ENCODE measurements around the gene EZH1.
"Not testable (repeated sequence)": the region's sequence is repeated elsewhere in the genome, so short reads cannot be mapped to it uniquely, and the experiment has no call there.

The EZH1 gene

DNA sequence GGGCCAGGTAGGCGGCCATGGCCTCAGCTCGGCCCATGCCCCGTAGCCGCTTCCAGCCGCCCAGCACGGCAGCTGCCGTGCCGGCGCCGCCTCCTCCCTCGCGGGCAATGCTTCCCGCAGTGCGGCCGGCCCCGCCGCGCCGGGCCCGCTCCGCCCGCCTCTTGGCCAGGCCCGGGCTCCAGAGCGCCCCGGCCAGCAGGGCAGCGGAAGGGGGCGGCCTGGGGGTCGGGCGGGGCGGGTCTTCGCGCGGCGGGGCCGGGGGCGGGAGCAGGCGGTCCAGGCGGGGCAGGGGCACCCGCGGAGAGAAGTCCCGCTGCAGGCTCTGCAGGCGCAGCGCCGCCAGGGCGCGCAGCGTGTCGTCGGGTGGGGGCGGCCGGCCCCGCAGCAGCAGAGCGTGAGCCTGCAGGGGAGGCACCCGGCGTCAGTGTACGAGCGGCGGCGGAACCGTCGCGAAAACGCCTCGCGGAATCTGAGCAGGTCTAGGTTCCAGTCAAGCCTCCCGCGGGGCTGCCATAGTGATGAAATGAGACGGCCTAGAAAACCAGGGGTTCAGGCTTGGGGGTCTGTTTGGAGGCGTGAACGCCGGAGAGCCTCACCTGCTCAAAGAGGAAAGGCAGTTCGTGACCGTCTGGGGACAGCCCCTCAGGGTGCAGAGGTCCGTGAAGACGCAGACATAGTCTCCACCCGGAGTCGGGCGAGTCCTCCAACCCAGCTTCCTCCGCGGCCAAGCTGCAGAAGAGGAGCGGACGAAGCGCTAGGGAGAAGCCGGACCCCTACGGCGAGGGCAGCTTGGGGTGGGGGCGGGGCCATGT, 74.7 kb downstream of the EZH1 start:
- no peak for DNase-seq (ENCODE audit: low spot score)

DNA sequence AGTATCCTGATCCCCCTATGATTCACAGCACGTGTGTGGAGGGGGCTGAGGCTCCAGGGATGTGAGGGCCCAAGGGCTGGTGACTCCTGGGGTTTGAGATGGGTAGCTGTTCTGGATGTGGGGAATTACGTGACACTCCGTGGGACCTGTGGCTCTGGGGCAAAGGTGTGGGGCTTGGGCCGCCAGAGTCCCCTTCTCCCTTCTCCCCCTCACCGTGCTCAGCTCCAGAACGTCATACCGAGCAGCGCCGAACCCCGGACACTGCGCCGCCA, 75.2 kb downstream of the EZH1 start:
- no peak for DNase-seq (ENCODE audit: low spot score)

DNA sequence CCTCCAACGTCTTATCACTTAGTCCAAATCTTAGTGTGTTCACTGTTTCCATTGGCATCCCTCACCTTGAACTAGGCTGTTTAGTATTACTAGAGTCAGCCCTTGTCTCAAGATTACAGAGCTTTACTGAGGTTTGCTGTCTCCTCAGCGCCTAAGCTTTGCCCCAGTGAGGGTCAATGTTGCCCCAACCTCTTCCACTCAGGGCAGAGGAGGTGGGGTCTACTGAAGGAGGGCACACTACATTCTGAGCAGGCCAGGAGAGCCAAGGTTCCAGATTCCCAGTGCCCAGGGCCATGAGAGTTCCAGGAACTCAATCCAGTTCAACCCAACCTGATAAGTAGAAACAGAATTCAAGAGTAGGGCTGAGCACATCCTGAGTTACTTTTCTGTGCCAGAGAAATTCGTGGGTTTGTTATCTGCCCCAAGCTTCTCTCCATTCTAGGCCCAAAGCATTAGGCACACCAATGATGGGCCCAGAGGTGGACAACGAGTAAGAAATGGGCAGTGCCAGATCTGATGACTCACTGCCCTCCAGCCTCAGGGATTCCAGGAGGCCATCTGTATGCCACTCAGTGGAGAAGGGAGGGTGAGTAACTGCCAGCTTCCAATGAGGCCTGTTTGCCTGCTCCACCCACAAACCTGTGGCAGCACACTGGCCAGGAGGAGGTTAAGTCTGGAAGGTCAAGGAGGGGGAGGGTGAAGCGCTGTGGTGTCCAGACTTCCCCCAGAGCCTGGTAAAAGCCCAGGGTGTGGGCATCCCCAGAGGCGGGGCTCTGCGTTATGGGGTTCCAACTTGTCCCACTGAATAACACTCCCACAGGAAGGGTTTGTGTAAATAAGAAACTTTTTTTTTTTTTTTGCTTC, 77.5 kb downstream of the EZH1 start:
- DNase-seq (ENCODE audit: low spot score) = no peak

DNA sequence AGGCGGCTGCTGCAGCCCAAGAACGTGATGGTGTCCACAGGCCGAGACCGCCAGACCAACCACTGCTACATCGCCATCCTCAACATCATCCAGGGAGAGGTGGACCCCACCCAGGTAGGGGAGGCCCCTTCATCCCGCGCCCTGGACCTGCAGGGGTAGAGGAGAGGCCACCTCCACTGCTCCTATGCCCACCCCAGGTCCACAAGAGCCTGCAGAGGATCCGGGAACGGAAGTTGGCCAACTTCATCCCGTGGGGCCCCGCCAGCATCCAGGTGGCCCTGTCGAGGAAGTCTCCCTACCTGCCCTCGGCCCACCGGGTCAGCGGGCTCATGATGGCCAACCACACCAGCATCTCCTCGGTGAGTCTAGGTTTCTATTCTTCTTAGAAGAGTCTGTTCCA, 78.7 kb downstream of the EZH1 start:
- DNase-seq (ENCODE audit: low spot score) = not testable (repeated sequence)

DNA sequence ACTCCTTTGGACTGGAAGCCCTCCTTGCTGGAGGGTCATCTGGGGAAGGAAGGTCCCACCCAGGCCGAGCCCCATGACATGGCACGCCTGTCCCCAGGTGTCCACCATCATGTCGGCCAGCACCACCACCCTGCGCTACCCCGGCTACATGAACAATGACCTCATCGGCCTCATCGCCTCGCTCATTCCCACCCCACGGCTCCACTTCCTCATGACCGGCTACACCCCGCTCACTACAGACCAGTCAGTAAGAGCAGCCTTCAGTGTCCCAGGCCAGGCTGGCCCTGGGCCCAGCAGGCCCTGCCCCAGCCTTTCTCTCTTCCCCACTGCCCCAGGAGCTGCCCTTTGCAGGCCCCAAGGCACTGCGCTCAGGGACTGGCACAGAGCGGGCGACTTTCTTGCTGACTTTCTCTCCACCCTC, 79.2 kb downstream of the EZH1 start:
- no peak for DNase-seq (ENCODE audit: low spot score)

DNA sequence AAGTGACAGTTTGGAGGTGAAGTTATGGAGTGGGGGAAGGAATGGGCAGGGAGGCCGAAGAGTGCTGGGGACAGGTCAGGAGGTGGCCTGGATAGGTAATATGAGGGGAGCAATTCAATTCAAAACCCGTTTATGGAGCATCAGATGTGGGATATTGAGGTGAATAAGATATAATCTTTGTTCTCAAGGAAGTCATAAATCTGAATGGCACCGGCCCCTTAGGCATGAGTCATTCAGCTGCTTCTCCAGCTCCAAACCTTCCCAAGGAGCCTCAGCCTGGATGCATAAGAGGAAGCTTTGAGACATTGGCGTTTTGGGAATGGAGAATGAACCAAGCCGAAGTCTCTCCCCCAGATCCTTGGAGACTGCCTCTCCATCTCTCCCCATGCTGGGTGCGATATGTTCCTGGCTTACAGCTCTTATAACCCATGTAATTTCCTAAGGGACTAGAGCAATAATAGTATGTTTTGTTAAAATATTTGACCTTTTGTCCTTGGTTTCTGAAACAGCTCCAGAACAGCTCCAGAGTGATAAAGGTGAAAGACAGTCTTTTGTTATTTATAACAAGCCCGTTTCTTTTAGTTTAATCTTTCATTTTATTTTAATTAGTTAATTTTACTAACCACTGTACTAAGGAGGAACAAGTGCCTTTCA, 84.0 kb downstream of the EZH1 start:
- no peak for DNase-seq (ENCODE audit: low spot score)

DNA sequence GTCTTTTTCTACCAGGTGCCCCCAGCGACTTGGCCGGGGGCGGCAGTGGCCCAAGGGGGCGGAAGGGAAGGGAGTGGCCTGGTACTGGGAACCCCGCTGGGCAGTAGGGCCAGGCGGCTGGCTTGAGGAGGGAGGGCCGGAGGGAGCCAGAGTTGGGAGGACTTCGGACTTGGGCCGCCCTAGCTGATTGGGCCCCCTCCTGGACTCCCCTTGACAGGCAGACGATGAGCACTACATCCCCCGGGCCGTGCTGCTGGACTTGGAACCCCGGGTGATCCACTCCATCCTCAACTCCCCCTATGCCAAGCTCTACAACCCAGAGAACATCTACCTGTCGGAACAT, 84.9 kb downstream of the EZH1 start:
- not testable (repeated sequence) for DNase-seq (ENCODE audit: low spot score)

DNA sequence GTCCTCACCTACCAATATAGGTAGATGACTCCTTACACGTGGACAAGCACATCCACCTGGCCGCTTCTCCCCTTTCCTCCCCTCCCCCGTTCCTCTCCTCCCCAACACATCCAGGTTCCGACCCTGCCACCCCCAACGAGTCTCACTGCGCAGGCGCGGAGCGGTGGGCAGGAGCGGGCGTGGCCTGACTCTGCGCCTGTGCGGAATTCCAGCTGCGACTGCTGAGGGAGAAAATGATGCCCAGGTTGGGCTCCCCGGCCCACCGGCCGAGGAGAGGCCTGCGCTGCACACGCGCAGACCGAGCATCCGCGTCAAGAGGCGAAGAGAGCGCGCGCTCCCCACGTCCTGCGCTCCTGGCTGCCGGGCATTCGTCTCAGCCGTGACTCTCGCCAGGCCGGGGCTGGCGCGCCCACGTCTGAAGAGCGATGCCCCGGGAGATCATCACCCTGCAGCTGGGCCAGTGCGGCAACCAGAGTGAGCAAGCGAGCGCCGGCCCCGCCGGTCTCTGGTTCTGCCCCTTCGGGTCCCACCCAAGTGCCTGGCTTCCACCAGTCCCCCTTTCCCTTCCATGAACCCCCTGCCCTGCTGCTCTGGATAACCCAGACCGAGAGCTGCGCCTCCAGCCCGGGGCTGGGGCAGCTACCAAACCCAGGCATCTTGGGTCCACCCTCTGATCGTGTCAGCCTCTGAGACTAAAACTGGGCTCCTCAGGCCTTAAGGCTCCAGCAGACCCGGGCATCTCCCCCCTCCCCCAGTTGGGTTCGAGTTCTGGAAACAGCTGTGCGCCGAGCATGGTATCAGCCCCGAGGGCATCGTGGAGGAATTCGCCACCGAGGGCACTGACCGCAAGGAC, 85.5 kb downstream of the EZH1 start, which contains the start of gene TUBG2:
TSS of gene TUBG2 (plus strand) at position 206 of the 853 bp plus-strand sequence. CDS start at position 426, 220 bp downstream.
- DNase-seq (ENCODE audit: low spot score) = peak; percentile 88

DNA sequence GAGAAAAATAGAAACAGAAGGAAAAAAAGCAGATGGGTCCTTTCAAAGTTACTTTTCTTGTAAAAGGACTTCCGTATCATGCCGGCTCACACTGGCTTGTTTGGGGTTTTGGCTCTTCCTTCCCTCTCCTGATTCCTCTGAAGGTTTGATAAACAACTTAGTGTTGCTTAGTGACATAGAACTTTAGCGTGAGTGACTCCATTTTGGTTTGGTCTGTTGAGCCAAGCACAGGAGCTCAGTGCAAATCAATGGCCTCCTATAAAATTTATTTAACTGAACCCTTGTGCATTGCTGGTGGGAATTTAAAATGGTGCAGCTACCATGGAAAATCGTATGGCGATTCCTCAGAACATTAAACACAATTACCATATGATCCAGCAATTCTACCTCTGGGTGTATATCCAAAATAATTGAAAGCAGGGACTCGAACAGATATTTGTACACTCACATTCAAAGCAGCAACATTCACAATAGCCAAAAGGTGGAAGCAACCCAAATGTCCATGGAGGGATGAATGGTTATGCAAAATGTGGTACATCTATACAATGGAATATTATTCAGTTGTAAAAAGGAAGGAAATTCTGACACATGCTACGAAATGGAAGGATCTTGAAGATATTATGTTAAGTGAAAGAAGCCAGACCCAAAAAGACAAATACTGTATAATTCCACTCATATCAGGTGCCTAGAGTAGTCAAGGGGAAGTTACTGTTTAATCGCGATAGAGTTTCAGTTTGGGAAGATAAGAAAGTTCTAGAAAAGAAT, 86.8 kb downstream of the EZH1 start:
- DNase-seq (ENCODE audit: low spot score) = no peak

DNA sequence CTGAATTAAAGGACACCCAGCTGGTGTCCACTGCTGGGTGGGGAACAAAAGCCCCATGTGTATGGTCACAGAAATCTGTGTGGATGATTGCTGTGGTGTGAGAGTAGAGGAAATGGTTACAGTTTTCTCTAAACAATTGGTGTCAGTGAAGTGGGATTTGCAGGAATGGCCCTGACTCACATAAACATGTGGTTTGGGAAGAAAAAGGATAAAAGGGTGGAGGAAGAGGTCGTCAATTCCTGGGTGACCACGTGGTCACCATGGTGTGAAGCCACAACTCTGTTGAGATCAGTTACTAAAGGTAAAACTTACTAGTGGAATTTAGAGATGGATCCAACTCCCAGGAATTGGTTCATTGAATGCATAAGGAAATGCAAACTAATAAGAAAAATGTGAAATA, 89.3 kb downstream of the EZH1 start:
- no peak for DNase-seq (ENCODE audit: low spot score)

DNA sequence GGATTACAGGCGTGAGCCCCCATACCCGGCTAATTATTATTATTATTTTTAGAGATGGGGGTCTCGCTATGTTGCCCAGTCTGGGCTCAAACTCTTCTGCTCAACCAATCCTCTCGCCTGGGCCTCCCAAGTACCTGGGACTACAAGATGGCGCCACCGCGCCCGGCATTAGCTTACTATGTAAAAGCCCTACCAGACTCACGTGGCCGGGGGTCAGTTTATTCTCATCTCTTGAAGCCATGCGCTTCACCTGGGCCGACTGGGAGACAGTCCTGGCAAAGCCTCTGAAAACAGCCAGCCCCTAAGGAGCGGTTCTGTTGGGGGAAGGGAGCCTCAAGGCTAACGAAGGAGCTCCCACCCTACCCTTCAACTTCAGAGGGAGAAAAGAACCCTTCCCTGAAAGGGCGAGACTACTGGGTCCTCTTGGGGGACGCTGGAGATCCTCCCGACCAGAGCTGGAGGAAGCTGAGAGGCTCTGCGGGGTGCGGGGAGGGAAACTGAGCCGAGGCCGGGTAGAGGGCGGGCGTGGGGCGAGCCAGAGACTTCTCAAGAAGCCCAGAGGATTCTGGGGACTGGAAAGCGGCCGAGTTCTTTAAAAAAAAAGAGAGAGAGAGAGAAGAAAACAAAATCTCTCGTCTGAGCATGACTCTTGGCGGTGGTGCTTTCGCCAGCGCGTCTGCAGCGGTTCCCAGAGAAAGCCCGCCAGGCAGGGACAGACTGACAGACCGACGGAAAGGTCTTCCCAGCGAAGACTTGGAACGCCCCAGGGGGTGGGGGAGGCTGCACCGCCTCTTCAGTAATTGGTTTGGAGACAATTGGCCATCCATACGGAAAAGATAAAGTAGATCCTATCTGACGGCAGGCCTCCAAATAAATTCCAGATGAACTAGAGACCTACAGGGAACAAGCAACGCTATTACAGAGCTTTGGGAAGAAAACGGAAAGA, 91.4 kb downstream of the EZH1 start:
- DNase-seq (ENCODE audit: low spot score) = peak; percentile 51

DNA sequence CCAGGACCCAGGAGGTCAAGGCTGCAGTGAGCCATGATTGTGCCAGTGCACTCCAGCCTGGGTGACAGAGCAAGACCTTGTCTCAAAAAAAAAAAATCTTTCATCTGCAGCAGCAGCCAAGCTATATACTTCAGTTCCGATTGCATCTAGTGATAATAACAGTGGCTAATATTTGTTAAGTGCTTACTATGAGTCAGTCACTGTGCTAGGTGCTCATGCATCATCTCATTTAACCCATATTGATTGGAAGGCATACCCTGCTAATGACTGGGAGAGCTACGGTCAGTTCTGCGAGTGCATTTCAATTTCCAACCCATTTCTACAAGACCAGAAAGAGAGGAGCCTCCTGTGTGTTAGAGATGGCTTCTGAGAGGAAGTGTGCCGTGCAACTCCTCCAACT, 93.4 kb downstream of the EZH1 start:
- DNase-seq (ENCODE audit: low spot score) = no peak

Measured in Ammon's horn (tissue), 1 donor.